ENCODE measurements around the gene GRP.

GRP gene

DNA sequence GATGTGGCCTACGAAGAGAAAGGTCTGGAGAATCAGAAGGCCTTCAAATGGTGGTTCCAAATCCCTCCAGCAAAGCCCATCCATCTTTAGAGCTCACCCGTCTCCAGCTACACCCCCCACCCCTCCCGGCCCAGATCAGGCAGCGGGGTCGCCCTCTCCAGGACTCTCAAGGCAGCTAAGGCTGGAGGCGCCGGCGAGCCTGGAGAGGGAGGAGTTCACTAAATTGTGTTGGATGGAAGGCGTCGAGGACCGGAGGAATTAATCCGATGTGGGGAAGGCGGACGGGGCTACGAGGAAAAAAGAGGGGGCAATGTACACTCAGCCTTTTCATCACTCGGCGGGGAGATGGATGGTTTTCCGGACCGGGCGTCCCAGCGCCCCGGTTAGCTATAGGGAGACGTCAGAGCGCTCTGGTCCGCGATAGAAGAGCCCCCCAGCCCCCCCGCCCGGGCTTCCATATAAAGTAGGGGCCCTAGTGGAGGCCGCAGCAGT lies at the start of gene GRP:
Gene GRP (plus strand): TSS at position 487 of the 492 bp plus-strand sequence. CDS start 108 bp downstream, outside the sequence.
- peak; percentile 79 for DNase-seq

DNA sequence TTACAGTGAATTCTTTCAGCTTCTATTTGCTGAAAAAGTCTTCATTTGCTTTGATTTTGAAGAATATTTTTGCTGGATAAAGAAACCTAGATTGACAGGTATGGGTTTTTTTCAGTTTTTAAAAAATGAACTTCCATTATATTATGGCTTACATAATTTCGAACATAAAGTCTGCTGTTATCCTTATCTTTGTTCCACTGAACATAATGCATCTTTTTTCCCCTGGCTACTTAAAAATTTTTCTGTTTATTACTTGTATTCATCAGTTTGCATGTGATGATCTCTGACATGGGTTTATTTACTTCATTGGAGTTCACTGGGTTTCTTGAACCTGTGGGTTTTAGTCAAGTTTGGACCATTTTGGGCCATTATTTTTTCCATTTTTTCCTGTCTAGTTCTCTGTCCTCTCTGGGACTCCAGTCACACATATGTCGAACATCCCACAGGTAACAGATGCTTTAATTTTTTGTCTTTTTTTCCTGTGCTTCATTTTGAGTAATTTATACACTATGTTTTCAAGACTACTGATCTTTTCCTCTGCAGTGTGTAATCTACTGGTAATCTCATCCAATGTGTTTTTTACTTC lies 47.2 kb upstream of the GRP start:
- peak; percentile 63 for DNase-seq

DNA sequence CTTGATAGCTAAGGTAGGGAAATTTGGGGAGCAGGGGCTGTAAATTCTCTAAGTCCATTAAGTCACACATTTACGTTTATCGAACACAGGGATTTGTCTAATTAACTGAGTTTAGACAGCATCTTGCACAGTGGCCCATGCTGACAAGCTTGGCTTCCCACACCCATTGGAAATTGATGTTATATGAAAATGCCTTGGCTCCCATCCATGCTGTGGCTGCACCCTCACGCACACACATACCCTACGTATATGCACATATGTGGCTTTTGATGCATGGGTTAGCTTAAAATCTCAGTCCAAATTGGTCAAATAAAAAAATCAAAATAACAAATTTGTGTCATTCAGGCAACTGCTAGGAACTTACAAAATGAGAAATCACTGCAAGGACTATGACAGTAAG lies 42.5 kb upstream of the GRP start:
- no peak for DNase-seq

DNA sequence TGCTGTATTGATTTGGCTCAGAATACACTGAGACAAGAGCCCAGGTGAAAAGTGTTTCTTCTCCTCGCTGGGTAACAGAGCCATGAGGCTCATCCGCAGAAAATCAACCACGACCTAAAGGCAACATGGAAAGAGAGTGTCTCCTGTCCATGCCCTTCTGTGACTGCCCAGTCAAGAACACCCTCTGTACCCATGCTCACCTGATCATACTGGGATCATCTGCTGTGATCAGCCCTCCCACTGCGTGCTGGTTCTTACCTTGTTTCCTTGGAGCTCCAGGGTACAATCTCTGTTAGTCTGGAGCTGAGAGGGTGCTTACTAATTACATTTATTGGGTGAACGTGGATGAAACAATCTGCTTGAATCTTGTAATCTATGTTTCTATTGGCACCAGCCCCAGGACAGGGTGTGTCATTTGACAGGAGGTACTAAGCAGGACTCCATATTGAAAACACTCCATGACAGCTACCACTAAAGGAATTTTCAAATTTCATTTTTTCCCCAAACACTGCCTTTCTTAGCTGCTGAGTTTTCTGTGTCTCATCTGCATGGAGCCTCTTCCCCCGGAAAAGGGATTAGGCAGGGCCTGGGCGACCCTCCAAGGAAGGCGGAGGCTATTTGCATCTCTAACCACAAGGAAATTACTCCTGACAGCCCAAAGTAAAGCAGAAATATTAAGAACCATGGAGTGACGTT lies 39.7 kb upstream of the GRP start:
- DNase-seq = no peak

DNA sequence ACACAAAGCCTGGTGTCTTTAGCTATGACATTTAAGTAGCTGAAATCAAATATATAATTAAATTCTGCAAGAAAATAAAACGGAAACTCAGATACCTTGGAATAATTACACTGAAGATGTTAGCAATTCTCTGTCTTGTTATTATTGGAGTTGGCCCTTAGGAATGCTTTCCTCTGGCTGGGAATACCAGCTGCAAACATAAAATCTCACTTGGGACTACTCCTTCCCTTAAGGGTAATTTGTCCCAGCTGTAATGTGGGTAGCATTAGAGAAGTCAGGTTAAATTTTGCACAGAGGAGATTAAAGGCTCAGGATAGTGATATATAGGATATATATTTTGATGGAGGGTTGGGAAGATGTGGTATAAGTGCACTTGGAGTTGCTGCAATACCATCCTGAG lies 37.3 kb upstream of the GRP start:
- DNase-seq = no peak

DNA sequence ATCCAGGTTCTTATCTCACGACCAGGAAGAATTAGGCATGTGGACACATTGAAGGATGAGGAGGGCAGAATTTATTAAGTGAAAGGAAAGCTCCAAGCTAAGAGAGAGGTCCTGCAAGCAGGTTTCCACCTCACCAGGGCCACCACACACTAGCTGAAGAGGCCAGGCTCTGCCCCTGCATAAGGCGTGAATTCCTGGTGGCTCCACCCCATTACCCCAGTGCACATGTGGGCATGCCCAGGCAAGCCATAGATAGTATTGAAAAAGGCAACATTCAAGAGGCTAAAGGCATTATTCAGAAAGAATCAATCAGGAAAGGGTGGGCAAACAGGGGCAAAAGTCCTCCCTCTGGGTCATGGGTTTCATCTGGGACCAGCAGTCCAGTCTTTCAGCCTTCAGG lies 30.9 kb upstream of the GRP start:
- no peak for DNase-seq

DNA sequence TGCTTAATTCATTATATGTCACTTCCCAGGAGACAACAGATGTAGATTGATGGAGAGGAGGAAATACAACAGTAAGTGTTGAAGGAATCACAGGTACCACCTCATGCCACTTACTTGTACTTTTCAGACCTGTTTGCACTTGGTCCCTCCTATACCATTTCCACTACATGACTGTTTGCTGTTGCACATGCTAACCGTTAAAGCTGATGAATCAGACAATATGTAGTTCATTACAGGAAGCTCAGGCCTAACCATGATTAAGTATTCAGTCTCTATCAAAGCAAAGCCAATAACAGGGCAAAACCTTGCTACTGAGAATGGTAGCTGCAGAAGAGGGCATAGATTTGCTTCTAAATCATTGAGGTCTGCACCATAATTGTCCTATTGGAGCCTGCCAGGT lies 30.2 kb upstream of the GRP start:
- DNase-seq = no peak

DNA sequence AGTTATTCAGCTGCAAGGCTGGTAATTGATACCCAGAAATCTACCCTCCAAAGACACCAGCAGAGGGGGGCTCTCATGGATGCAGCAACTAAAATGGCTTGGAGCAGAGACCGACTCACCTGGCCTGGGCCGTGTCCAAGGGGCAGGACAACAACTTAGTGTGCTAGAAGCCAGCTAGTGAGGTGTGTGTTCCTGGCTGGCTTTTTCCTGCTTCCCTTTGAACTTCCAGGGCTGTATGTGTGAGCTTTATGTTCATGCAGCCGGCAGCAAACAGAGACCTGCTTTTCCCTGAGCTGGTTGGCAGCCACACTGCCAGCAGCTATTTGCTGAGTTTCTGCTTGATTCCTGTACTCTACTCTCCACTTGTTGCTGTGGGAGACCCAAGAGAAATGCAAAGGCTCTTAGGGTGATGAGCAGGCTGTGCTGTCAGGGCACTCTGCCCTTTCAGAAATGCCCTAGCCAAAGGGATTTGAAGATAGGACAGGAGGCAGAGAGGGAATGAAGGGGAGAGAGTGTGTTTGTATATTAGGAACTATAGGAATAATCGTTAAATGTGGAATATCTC lies 23.7 kb upstream of the GRP start:
- no peak for DNase-seq

DNA sequence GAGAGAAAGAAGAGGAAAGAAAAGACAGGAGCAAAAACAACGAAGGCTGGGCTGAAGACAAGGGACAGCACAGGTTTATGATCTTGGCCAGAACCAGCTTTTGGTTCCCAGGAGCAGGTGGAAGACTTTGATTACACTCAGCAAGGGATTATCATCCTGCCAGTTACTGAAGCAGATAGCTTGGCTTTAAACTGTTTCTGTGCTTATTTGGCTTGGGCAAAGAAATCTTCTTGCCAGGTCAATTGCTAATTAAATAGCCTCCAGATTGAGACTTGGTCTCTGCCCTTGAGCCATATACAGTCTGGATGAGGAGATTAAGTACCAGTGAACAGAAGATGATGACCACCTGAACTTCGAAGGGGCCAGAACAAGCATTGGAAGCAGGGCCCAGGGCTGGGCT lies 22.3 kb upstream of the GRP start:
- no peak for DNase-seq

DNA sequence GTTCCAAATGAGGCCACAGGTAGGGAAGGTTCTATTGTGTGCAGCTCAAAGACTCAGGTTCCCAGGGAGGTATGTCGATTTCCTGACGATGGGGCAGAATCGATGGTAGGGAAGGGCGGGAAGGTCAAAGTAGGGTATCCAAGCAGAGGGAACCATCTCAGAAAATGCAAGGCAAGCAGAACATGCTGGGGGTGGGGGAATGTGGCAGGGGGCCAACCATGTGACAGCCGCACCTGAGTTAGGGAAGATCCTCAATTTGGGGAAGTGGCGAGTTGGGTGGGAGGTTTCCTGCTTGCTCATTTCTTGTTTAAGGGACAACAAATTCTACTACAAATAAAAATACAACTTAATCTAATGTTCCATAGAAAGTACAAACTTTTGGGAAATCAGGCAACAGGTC lies 21.7 kb upstream of the GRP start:
- no peak for DNase-seq

DNA sequence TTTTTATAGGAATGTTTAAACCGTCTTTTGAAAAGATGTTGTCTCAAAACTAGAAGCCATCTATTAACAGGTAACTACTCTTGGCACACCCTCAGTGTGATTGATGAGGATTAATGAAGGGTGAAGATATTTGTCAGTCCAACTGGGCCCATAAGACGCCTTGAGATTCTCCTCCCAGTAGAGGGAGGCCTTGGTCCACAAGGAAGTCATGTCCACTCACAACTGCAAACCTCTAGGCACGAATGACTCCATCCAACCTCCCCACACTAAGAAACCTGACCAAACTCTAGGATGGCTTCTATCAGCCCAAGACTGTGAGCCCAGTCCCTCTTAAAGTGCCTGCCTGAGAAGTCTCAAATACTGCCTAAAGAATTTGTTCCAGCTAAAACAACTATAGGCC lies 19.2 kb upstream of the GRP start:
- peak; percentile 39 for DNase-seq

DNA sequence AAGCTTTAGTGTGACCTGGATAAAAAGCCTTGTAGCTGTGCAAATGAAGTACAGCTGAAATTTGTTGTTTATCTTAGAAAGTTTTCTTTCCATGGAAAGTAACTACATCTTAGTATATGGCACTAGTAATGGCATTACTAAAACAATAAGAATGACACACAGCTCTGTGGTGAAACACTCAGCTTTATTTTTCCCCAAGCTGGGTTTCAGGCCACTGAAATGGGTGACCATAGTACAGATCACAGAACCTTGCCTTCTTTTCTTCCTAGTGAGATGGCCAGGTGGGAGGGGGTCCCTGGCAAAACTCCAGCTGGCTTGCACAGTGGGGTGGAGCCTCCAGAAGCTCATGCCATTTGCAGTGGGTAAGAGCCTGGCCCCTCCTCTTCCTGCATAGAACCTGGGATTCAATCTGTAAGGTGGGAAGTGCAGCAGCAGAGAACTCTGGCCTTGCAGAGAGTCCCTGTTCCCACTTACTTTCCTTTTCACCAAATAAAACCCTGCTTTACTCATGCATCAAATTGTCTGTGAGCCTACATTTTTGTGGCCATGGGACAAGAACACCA lies 17.6 kb upstream of the GRP start:
- DNase-seq = no peak

DNA sequence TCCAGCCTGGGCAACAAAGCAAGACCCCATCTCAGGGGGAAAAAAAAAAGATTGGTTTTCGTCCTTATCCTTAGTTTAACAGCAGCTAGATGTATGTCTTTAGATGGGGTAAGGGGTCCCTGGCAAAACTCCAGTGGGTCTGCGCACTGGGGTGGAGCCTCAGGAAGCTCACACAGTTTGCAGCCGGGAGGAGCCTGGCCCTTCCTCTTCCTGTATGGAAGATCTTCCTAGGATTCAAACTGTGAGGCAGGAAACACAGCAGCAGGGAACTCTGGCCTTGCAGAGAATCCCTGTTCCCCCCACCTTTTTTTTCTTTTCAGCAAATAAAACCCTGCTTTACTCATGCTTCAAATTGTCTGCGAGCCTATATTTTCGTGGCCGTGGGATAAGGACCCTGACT lies 12.5 kb upstream of the GRP start:
- no peak for DNase-seq

DNA sequence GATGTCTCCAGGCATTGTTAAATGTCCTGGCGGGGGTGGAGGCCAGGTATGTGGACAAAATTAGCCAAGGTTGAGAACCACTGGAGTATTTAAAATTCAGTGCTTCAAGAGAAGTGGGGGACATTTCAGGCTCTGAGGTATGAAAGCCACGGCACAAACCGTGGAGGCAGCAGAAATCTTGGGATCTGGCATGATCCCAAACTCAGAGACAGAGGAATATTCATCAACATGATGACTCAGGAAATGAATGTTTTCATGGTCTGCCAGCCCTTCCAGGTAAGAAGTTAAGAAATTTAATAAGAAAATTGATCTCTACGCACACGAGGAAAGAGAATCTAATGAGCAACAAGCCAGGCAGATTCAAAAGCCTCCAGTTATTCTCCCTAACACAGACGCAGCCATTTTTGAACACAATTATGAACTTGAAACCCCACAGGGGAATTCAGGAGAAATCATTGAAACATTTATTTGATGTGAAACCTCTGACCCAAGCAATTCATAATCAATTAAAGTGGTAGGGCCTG lies 11.3 kb upstream of the GRP start:
- DNase-seq = no peak

DNA sequence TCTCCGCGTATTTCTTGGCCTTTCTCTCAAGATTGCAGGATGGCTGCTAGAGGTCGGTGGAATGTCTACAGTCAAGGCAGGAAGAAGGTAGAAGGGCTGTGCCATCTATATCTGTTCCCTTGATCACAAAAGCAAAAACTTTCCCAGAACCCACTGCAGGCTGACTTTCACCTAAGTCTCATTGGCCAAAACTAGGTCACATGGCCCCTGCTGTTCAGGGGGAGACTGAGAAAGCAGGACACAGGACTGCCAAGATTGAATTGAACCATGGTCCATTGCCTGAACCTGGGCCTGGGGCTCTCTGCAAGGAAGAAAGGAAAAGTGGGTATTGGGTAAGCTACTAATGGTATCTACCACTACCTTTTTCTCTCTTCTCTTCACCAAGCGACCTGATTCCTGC lies 9.7 kb upstream of the GRP start:
- no peak for DNase-seq

DNA sequence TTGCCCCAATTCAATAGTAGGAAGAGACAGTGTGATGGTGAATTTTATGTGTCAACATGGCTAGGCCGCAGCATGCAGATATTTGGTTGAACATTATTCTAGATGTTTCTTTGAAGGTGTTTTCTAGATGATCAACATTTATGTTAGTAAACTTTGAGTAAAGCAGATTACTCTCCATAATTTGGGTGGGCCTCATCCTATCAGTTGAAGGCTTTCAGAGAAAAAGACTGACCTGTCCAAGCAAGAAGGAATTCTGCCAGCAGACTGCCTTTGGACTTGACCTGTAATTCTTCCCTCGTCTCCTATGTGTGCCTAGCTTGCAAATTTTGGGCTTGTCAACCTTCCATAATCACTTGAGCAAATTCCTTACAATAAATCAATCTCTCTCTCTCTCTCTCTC lies 8.3 kb upstream of the GRP start:
- no peak for DNase-seq

DNA sequence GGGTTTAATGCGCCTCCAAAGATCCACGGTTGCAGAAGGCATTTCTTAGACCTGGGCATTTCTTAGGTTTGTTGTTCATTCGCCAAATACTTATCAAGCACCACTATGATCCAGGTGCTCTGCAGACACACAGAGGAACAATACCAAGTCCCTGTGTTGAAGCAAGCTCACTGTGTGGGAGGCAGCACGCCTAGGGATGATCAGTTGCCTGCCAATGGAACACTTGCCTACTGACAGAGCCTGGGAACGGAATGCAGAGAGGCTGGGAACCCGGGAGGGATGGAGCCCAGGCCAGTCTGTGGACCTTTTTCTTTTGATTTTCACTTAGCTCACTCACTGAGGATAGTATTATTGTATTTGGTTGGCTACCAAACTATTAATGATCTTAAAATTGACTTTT lies 1.9 kb upstream of the GRP start:
- peak; percentile 61 for DNase-seq

DNA sequence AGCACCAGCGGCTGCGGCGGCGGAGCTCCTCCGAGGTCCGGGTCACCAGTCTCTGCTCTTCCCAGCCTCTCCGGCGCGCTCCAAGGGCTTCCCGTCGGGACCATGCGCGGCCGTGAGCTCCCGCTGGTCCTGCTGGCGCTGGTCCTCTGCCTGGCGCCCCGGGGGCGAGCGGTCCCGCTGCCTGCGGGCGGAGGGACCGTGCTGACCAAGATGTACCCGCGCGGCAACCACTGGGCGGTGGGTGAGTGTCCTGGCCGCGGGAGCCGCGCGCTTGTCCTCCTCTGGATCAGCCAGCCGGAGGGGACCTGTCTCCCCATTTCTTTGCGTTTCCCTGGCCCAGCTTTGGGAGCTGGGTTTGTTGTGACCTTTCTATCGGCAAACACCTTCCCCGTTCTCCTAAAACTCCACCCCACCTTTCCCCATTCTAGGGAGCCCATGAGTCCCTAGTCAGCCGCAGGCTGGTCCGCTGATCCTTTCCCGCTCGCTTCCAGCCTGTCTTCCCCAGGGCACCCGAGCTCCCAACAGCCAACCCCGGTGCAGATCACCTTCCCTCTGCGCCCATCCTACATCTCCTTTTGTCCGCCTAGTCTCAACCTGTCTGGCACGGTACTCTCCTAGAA lies 316 bp downstream of the GRP start:
- peak; percentile 86 for DNase-seq

DNA sequence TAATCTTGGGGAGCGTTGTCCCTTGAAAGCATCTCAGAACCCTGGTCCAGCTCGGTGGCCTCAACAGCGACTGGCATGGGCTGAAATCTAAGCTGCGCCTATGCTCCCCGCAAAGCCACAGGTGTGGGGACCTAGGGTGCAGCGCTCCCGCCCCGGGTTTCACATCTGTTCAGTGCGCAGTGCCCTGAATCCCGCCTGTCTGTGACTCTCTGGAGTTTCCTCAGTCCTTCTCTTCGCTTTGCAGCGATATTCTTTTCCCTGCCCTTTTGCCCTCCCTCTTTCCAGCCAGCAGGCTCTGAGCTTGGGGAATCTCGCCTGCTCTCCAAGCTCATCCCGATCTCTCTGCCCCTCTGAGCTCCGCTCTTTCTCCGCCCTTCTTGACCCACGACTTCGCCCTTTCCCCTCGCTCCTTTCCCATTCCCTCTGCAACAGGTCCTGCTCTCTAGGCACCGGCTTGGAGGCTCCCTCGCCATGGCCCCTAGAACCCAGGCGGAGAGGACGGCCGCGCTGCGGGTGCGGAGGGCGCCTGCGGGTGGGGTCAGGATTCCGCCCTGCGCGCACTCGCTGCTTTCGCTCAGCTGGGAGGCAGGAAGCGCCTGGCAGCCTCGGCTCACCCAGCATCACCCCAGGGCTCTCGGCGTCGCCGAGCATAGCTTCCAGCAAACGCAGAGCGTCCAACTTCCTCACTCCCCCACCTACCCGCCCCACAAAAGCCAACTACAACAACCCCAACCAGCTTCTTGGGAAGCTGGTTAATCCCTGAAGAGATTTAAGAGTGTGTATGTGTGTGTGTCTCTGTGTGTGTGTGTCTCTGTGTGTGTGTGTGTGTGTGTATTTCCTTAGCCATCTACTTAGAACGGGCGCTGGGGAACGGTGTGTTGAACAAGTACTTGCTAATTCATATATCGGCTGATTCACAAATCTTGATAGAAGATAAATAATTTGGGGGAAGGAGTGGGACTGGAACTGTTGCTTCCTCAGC lies 1.1 kb downstream of the GRP start:
- DNase-seq = peak; percentile 88

DNA sequence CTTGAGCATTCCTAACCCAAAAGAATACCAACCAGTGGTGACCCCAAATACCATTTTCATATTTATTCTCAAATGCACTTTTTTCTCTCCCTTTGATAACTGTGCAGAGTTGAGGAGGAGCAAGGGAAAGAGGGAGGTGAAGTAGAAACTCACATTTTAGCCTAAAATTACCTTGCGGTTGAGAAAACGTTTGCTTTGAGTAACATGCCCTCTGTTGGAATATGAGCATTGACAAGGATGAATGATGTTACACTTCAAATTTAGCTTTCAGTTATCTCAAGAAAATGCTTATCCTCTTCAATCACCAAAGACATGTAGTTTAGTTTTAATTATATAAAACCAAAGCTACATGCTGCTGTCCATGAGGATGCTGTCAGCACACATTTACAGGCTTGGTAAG lies 2.4 kb downstream of the GRP start:
- no peak for DNase-seq

DNA sequence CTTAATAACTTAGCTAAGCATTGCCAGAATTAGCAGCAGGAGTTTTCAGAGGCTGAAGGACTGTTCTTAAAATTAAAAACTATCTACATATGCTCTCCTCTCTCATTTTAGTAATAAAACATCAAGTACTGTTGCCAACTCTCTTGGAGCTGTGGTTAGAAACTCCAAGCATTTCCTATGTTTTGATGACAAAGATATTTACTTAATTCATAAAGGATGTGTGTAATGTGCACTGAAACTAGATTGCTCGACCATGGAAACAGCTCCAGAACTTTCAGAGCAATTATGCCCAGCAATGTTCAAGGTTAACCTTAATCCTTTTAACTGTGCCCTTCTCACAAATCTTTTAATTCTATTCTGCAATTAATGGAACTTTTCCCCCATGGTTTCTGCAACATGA lies 8.4 kb downstream of the GRP start:
- no peak for DNase-seq

DNA sequence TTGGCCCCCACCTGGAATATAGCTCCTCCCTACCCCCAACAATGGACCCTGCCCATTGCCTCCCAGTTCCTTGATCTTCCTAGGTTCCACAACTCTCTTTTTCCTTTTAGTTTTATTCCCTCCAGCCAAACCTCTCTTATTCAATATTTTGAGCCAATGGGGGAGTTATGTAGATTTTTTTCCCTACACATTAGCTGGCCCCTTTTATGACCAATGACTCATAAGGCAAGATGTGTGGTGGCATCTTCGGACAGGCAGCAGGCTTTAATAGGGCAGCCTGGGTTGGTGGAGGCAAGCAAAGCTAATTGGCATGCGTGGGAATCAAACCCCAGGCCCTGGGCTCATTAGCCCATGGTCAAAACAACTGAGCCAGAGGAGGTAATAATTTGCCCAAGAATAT lies 9.2 kb downstream of the GRP start:
- no peak for DNase-seq

Measured in DMS53 (cell line).